Spleen (tissue), 7 donors: ENCODE data around the gene NFE2L1.
A peak's percentile ranks its signal among the peaks of the same experiment; 100 is the strongest.

Experiments used
- POLR2A ChIP-seq, 3 donors: fragments of 450-650 bp; IDR thresholded peaks; one replicate each; pipeline ENCODE4 v1.5.1; 2017; ENCODE audit warnings: antibody characterized with exemption in 3 of 3, mild to moderate bottlenecking in 1 of 3
- POLR2AphosphoS5 ChIP-seq, 3 donors: sonication (generic); formaldehyde crosslinking; IDR thresholded peaks; one replicate each; pipeline ENCODE4 v1.5.1; 2017; ENCODE audit warnings: antibody characterized with exemption in 3 of 3
- TF ChIP-seq, protein P1 (sequence below), 11 experiments: fragments of 200-600 bp in 7 of 11; fragments of 450-650 bp in 4 of 11; sonication (generic) in 4 of 11; IDR thresholded peaks in 8 of 11; conservative IDR thresholded peaks in 3 of 11; 1 replicate in 7 of 11; 2 replicates in 4 of 11; pipeline versions ENCODE4 v1.4.0 to v1.8.0; 2016 to 2021; ENCODE audit warnings: antibody characterized with exemption in 11 of 11, inconsistent platforms in 4 of 11, mild to moderate bottlenecking in 1 of 11
- donor health status: DM: no; HTN: no; CAD: no; lungs with moderate emphysema.
- donor health status: DM: no; HTN: no; CAD: no.
- donor health status: DM: no; HTN: no; CAD: no.

DNA sequence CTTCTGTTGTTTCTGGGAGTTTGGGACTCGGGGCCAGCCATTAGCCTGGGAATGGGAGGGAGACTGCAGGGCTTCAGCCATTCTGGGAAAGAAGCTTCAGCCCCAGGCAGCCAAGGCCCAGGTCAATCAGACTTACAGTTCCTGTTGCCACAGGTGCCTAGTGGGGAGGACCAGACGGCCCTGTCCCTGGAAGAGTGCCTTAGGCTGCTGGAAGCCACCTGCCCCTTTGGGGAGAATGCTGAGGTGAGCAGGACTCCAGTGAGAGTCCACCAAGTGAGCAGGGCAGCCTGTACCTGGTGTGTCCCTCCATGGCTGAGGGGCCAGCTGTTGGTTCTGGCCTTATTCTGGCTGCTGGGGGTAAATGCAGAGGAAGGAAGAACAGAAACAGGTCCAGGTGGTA is 8.7 kb downstream of the NFE2L1 start:
- TF ChIP-seq POLR2A (IDR thresholded peaks at IDR 0.05) (no peak), POLR2AphosphoS5 (IDR thresholded peaks at IDR 0.05) (peak in 1 of 3 donors; percentile 7)
- TF ChIP-seq, protein P1, sequence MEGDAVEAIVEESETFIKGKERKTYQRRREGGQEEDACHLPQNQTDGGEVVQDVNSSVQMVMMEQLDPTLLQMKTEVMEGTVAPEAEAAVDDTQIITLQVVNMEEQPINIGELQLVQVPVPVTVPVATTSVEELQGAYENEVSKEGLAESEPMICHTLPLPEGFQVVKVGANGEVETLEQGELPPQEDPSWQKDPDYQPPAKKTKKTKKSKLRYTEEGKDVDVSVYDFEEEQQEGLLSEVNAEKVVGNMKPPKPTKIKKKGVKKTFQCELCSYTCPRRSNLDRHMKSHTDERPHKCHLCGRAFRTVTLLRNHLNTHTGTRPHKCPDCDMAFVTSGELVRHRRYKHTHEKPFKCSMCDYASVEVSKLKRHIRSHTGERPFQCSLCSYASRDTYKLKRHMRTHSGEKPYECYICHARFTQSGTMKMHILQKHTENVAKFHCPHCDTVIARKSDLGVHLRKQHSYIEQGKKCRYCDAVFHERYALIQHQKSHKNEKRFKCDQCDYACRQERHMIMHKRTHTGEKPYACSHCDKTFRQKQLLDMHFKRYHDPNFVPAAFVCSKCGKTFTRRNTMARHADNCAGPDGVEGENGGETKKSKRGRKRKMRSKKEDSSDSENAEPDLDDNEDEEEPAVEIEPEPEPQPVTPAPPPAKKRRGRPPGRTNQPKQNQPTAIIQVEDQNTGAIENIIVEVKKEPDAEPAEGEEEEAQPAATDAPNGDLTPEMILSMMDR (IDR thresholded peaks at IDR 0.05 in 8 of 11, conservative IDR thresholded peaks at IDR 0.05 in 3 of 11): no peak
